ENCODE measurements around the gene GPC3.
"Not testable (repeated sequence)": the region's sequence is repeated elsewhere in the genome, so short reads cannot be mapped to it uniquely, and the experiment has no call there.

Gene GPC3

GRCh38 chrX:133923548-133923947 lies 61.8 kb downstream of the GPC3 start:
- no peak for DNase-seq

GRCh38 chrX:133923113-133923512 lies 62.3 kb downstream of the GPC3 start:
- DNase-seq: no peak

- no peak for DNase-seq
These were observed 63.0 kb downstream of the GPC3 start for GRCh38 chrX:133922390-133922771.

- no peak for DNase-seq
These were observed 63.5 kb downstream of the GPC3 start for GRCh38 chrX:133921764-133922389.

GRCh38 chrX:133921086-133921485 lies 64.3 kb downstream of the GPC3 start:
- no peak for DNase-seq

GRCh38 chrX:133918361-133918771 lies 67.0 kb downstream of the GPC3 start:
- no peak for DNase-seq

GRCh38 chrX:133916984-133917722 lies 68.2 kb downstream of the GPC3 start:
- no peak for DNase-seq

GRCh38 chrX:133913658-133914388 lies 71.6 kb downstream of the GPC3 start:
- no peak for DNase-seq

GRCh38 chrX:133913009-133913408 lies 72.4 kb downstream of the GPC3 start:
- no peak for DNase-seq

GRCh38 chrX:133911825-133912495 lies 73.4 kb downstream of the GPC3 start:
- no peak for DNase-seq

GRCh38 chrX:133910539-133910938 lies 74.9 kb downstream of the GPC3 start:
- no peak for DNase-seq

- DNase-seq: no peak
These were observed 75.5 kb downstream of the GPC3 start for GRCh38 chrX:133909888-133910287.

- DNase-seq: no peak
These were observed 77.0 kb downstream of the GPC3 start for GRCh38 chrX:133908223-133908955.

- no peak for DNase-seq
These were observed 77.8 kb downstream of the GPC3 start for GRCh38 chrX:133907606-133908005.

- DNase-seq: no peak
These were observed 80.1 kb downstream of the GPC3 start for GRCh38 chrX:133905305-133905704.

GRCh38 chrX:133897593-133898163 lies 87.7 kb downstream of the GPC3 start:
- DNase-seq: no peak

- no peak for DNase-seq
These were observed 93.1 kb downstream of the GPC3 start for GRCh38 chrX:133892337-133892736.

GRCh38 chrX:133888984-133889383 lies 96.4 kb downstream of the GPC3 start:
- DNase-seq: no peak

GRCh38 chrX:133888084-133888483 lies 97.3 kb downstream of the GPC3 start:
- not testable (repeated sequence) for DNase-seq

GRCh38 chrX:133884430-133885394 lies 100.7 kb downstream of the GPC3 start:
- DNase-seq: no peak

- no peak for DNase-seq
These were observed 103.5 kb downstream of the GPC3 start for GRCh38 chrX:133881893-133882292.
